ENCODE data around the gene CAMK1. TPM values are rescaled to one million over a fixed set of nuclear protein-coding genes. Genes with fewer than 3 reads are reported as not detected.

Gene CAMK1
- total RNA-seq, 2 experiments from 2014 or later, result 0.74 to 1.1 TPM

DNA sequence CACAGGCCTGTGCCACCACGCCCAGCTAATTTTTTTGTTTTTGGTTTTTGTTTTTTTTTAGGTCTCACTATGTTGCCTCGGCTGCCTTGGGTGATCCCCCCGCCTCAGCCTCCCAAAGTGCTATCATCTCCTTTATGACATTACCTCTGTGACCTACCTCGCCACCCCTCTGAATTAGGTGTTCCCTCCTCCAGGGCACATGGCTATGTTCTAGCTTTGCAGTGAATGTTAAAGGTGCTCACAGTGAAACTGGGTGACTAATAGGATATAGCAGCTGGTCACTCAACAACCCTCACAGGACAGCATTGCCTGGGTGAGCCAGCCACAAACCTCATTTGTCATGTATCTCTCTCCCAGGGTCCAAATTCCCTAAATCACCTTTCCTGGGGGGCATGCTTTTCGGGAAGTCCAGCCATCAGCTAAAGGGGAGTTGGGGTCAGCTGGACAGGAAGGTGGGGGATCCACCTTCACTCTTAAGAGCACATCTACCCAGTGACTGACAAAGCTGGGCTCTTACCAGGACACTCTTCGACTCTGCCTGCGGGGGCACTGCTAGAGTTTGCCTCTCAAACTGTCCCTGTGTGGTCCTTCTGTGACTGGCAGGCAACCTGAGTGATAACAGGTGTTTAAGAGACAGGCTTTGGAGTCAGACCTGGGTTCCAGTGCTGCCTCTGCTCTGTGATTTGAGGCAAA, 38.7 kb upstream of the CAMK1 start:
- no peaks in the 10 kb centered on the region for H3K9me3 Mint-ChIP-seq
- intact Hi-C loops (cut with DNase I, micrococcal nuclease), result loop anchor here (1.0 to 5.0 kb wide), 3 partner anchors 15 to 61 kb away; partner anchors contain the start of genes ARPC4 (in 2 of the 2), OGG1 (in 1 of the 2) and TADA3 (in 1 of the 2)
- peak; percentile 82 for ATAC-seq (ENCODE audit: poor library complexity)
- Histone ChIP-seq H3K27me3 (ENCODE audit: control insufficient read depth in 1 of 2, insufficient read depth in 2 of 2, low read length in 2 of 2) (no peaks in the 10 kb centered on the region), H3K9me3 (ENCODE audit: control insufficient read depth in 1 of 2, insufficient read depth in 1 of 2, low read length in 2 of 2) (no peaks in the 10 kb centered on the region), H3K36me3 (ENCODE audit: insufficient read depth, low read length) (peaks cover 41% of the 10 kb centered on the region), H3K27ac (ENCODE audit: low read depth in 1 of 2, low read length in 2 of 2) (peak overlapping the region; percentile 11 to 85), H3K4me1 (ENCODE audit: insufficient read depth, low read length) (peaks cover 38% of the 10 kb centered on the region), H3K4me3 (ENCODE audit: low read length) (peak overlapping the region; percentile 68)
- peak; percentile 31 to 75 (median 46) for DNase-seq
- no peaks in the 10 kb centered on the region for H3K27me3 Mint-ChIP-seq
- ChIA-PET POLR2A (interaction anchor here (0.6 to 5.9 kb wide), 15 partner anchors 16 to 561 kb away, joined by 3 to 64 read pairs (median 5); partner anchors contain the start of genes ARPC4, BRPF1, CRELD1 and JAGN1), CTCF (interaction anchor here (0.8 to 1.5 kb wide), 5 partner anchors 13 to 514 kb away, joined by 3 to 8 read pairs (median 4); partner anchors contain the start of gene ARPC4)
- peaks cover 56% of the 10 kb centered on the region for H3K36me3 Mint-ChIP-seq (ENCODE audit: low read depth)
- H3K4me1 Mint-ChIP-seq (ENCODE audit: low read depth), result peaks cover 40% of the 10 kb centered on the region
- peak overlapping the region; percentile 83 for H3K27ac Mint-ChIP-seq
- TF ChIP-seq, protein P1, sequence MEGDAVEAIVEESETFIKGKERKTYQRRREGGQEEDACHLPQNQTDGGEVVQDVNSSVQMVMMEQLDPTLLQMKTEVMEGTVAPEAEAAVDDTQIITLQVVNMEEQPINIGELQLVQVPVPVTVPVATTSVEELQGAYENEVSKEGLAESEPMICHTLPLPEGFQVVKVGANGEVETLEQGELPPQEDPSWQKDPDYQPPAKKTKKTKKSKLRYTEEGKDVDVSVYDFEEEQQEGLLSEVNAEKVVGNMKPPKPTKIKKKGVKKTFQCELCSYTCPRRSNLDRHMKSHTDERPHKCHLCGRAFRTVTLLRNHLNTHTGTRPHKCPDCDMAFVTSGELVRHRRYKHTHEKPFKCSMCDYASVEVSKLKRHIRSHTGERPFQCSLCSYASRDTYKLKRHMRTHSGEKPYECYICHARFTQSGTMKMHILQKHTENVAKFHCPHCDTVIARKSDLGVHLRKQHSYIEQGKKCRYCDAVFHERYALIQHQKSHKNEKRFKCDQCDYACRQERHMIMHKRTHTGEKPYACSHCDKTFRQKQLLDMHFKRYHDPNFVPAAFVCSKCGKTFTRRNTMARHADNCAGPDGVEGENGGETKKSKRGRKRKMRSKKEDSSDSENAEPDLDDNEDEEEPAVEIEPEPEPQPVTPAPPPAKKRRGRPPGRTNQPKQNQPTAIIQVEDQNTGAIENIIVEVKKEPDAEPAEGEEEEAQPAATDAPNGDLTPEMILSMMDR (IDR thresholded peaks at IDR 0.05), result peak; percentile 30
- H3K4me3 Mint-ChIP-seq, result peak overlapping the region; percentile 88

DNA sequence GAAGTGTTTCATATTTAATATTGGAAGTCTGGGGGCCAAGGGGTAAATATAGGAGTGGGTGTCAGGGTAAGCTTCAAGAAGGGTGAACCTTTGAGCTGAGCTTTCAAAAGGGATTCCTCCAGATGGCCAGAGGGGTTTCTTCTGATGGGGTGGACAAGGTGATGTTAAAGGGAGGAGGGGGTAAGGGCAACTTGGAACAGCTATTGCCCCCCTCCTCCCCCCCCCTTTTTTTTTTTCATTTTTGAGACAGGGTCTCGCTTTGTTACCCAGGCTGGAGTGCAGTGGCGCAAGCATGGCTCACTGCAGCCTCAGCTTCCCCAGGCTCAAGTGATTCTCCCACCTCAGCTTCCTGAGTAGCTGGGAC, 38.2 kb upstream of the CAMK1 start:
- DNase-seq (no peak), ATAC-seq (ENCODE audit: poor library complexity) (no peak)
- Mint-ChIP-seq H3K9me3 (no peaks in the 10 kb centered on the region), H3K27me3 (no peaks in the 10 kb centered on the region), H3K36me3 (ENCODE audit: low read depth) (peaks cover 61% of the 10 kb centered on the region), H3K4me3 (peak overlapping the region; percentile 47), H3K27ac (peak overlapping the region; percentile 83), H3K4me1 (ENCODE audit: low read depth) (peaks cover 40% of the 10 kb centered on the region)
- Histone ChIP-seq H3K27ac (ENCODE audit: low read depth in 1 of 2, low read length in 2 of 2) (peak overlapping the region; percentile 8 to 85), H3K4me3 (ENCODE audit: low read length) (no peak overlapping the region), H3K9me3 (ENCODE audit: control insufficient read depth in 1 of 2, insufficient read depth in 1 of 2, low read length in 2 of 2) (no peaks in the 10 kb centered on the region), H3K36me3 (ENCODE audit: insufficient read depth, low read length) (peaks cover 43% of the 10 kb centered on the region), H3K4me1 (ENCODE audit: insufficient read depth, low read length) (peaks cover 38% of the 10 kb centered on the region), H3K27me3 (ENCODE audit: control insufficient read depth in 1 of 2, insufficient read depth in 2 of 2, low read length in 2 of 2) (no peaks in the 10 kb centered on the region)
- TF ChIP-seq, protein P1 (IDR thresholded peaks at IDR 0.05), result no peak
- ChIA-PET POLR2A (interaction anchor here (0.6 to 5.9 kb wide), 11 partner anchors 15 to 562 kb away, joined by 3 to 64 read pairs (median 4); partner anchors contain the start of genes ARPC4, BRPF1, CRELD1 and JAGN1), CTCF (interaction anchor here (0.8 to 1.5 kb wide), 3 partner anchors 13 to 514 kb away, joined by 3 to 8 read pairs (median 3); partner anchors contain the start of gene ARPC4)
- intact Hi-C loops (cut with DNase I, micrococcal nuclease), result loop anchor here (2.0 to 5.0 kb wide), 2 partner anchors 15 to 61 kb away; partner anchors contain the start of genes ARPC4 (in 1 of the 2), OGG1 (in 1 of the 2) and TADA3 (in 1 of the 2)

DNA sequence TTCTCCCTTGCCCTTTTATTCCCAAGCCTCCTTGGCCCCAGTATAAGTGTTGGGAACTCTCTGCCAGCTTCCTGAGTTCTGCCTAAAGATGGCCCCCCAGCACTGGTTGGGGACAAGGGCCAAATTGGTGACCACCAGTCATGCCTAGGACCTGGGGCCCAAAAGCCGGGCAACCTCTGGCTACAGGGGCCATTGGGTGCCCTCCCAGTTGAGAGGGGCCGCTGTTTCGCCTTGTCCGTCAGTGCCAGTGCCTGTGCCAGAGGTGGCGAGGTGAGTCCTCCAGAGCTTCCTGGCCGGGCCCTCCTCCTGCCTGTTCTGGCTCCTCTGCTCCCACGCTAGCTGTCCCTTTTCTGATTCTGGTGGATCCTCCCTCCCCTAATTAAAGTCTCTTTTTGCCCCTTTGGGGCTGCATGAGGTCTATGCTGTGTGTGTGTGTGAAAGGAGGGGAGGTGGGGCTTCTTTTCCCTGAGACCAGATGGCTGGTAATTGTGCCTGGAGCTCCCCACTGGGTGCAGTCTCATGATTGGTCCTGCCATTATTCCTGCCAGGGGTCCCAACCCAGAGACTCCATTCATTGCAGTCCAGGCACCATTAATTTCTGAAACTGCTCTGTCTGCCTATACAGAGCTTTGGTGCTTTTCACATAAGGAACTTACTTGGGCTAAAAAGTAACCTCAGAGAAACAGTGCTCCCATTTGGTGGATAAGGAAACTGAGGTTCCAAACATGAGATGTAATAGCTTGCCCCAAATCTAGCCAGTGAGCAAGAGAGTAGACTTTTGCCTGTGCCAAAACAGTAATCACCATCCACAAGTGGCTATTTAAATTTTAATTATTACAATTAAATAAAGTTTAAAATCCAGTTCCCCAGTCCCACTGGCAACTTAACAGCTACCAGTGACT, 37.2 kb upstream of the CAMK1 start:
- Histone ChIP-seq H3K9me3 (ENCODE audit: control insufficient read depth in 1 of 2, insufficient read depth in 1 of 2, low read length in 2 of 2) (no peaks in the 10 kb centered on the region), H3K4me3 (ENCODE audit: low read length) (no peak overlapping the region), H3K36me3 (ENCODE audit: insufficient read depth, low read length) (peaks cover 47% of the 10 kb centered on the region), H3K27ac (ENCODE audit: low read depth in 1 of 2, low read length in 2 of 2) (no peak overlapping the region), H3K27me3 (ENCODE audit: control insufficient read depth in 1 of 2, insufficient read depth in 2 of 2, low read length in 2 of 2) (no peaks in the 10 kb centered on the region), H3K4me1 (ENCODE audit: insufficient read depth, low read length) (peaks cover 38% of the 10 kb centered on the region)
- DNase-seq (no peak), ATAC-seq (ENCODE audit: poor library complexity) (no peak)
- Mint-ChIP-seq H3K4me3 (peak overlapping the region; percentile 47), H3K36me3 (ENCODE audit: low read depth) (peaks cover 66% of the 10 kb centered on the region), H3K4me1 (ENCODE audit: low read depth) (peaks cover 40% of the 10 kb centered on the region), H3K27me3 (no peaks in the 10 kb centered on the region), H3K27ac (peak overlapping the region; percentile 69), H3K9me3 (no peaks in the 10 kb centered on the region)
- CTCF ChIA-PET, result no interaction called here
- intact Hi-C loops (cut with DNase I, micrococcal nuclease), result loop anchor here in 1 of 2 experiments (5.0 kb wide), 1 partner anchor 60 kb away; the partner anchor contains the start of gene OGG1
- TF ChIP-seq, protein P1 (IDR thresholded peaks at IDR 0.05), result no peak
- POLR2A ChIA-PET, result interaction anchor here (0.7 to 5.9 kb wide), 8 partner anchors 14 to 407 kb away, joined by 3 to 64 read pairs (median 4); partner anchors contain the start of genes ARPC4, JAGN1, OGG1 and TADA3

Data from CD4-positive, alpha-beta T cell (primary cell).